Naive B cell (primary cell): ENCODE data around the gene CLIC5. TPM values are rescaled to one million over a fixed set of nuclear protein-coding genes. Genes with fewer than 3 reads are reported as not detected.

ENCODE experiments used
- ATAC-seq, 2 donors: fragments of 150-1000 bp; cut with Tn5 transposase; 2 replicates each; pipeline ENCODE4 v1.10.0; 2021; ENCODE audit warnings: low read depth in 2 of 2, mild to moderate bottlenecking in 2 of 2, moderate library complexity in 2 of 2
- DNase-seq: peaks from one replicate; pipeline ENCODE4 v3.0.0; 2022
- H3K27ac Mint-ChIP-seq, 6 donors: one replicate each; pipeline ENCODE4 v1.8.0; 2020 to 2022; ENCODE audit warnings: mild to moderate bottlenecking in 6 of 6, mixed read lengths in 6 of 6, moderate library complexity in 5 of 6, inconsistent platforms in 2 of 6
- H3K27me3 Mint-ChIP-seq, 3 donors: one replicate each; pipeline ENCODE4 v1.8.0; 2021 to 2022; ENCODE audit warnings: mixed read lengths in 3 of 3, mild to moderate bottlenecking in 1 of 3
- H3K36me3 Mint-ChIP-seq, 2 donors: one replicate each; pipeline ENCODE4 v1.8.0; 2020 to 2022; ENCODE audit warnings: mixed read lengths in 2 of 2, inconsistent platforms in 1 of 2, mild to moderate bottlenecking in 1 of 2
- H3K4me1 Mint-ChIP-seq, 3 donors: one replicate each; pipeline ENCODE4 v1.8.0; 2020 to 2022; ENCODE audit warnings: mixed read lengths in 3 of 3, inconsistent platforms in 1 of 3, mild to moderate bottlenecking in 1 of 3, moderate library complexity in 1 of 3
- H3K4me3 Mint-ChIP-seq, 8 donors: one replicate each; pipeline ENCODE4 v1.8.0; 2020 to 2022; ENCODE audit warnings: mild to moderate bottlenecking in 8 of 8, mixed read lengths in 8 of 8, moderate library complexity in 8 of 8, inconsistent platforms in 2 of 8
- H3K9me3 Mint-ChIP-seq, 7 donors: one replicate each; pipeline ENCODE4 v1.8.0; 2020 to 2022; ENCODE audit warnings: mixed read lengths in 7 of 7, mild to moderate bottlenecking in 5 of 7, inconsistent platforms in 2 of 7, moderate library complexity in 1 of 7
- polyA plus RNA-seq, 6 donors: library from polyadenylated mRNA; unstranded; fragments of 300-500 nt; fragmentation: Illumina TruSeq; gene quantifications; one replicate each; pipeline ENCODE4 v1.2.3, GENCODE V29; 2021; ENCODE audit warnings: low read depth in 6 of 6

The CLIC5 gene
- polyA plus RNA-seq, 6 donors from 2014 or later: 0.05 to 1.3 (median 0.13) TPM; not detected in 1

- Mint-ChIP-seq H3K9me3 (peaks cover 0 to 1% (median 0%) of the 10 kb centered on the region in 7 donors), H3K4me1 (no peaks in the 10 kb centered on the region), H3K4me3 (no peak overlapping the region), H3K36me3 (no peaks in the 10 kb centered on the region), H3K27ac (no peak overlapping the region), H3K27me3 (peaks cover 0 to 5% (median 0%) of the 10 kb centered on the region in 3 donors)
- ATAC-seq (no peak), DNase-seq (no peak)
These were observed 33.2 kb downstream of the CLIC5 start for GRCh38 chr6:45982280-45983036.

- H3K4me3 Mint-ChIP-seq: no peak overlapping the region
- no peak for ATAC-seq
- peaks cover 0 to 7% (median 0%) of the 10 kb centered on the region in 3 donors for H3K27me3 Mint-ChIP-seq
- H3K9me3 Mint-ChIP-seq: peaks cover 0 to 1% (median 0%) of the 10 kb centered on the region in 7 donors
- H3K36me3 Mint-ChIP-seq: no peaks in the 10 kb centered on the region
- H3K27ac Mint-ChIP-seq: no peak overlapping the region
- H3K4me1 Mint-ChIP-seq: no peaks in the 10 kb centered on the region
- DNase-seq: no peak
These were observed 34.6 kb downstream of the CLIC5 start for GRCh38 chr6:45981046-45981445.

GRCh38 chr6:45979311-45979710 lies 36.3 kb downstream of the CLIC5 start:
- ATAC-seq: no peak
- Mint-ChIP-seq H3K27me3 (peaks cover 0 to 7% (median 0%) of the 10 kb centered on the region in 3 donors), H3K36me3 (no peaks in the 10 kb centered on the region), H3K4me1 (no peaks in the 10 kb centered on the region), H3K9me3 (peaks cover 0 to 4% (median 0%) of the 10 kb centered on the region in 7 donors), H3K27ac (no peak overlapping the region), H3K4me3 (no peak overlapping the region)
- DNase-seq: no peak

GRCh38 chr6:45974596-45974995 lies 41.1 kb downstream of the CLIC5 start:
- H3K27ac Mint-ChIP-seq: no peak overlapping the region

GRCh38 chr6:45972795-45973503 lies 42.7 kb downstream of the CLIC5 start:
- DNase-seq (no peak), ATAC-seq (no peak)
- Mint-ChIP-seq H3K27me3 (peaks cover 0 to 7% (median 0%) of the 10 kb centered on the region in 3 donors), H3K4me3 (no peak overlapping the region), H3K27ac (no peak overlapping the region), H3K36me3 (no peaks in the 10 kb centered on the region), H3K4me1 (peaks cover 4 to 11% (median 11%) of the 10 kb centered on the region in 3 donors), H3K9me3 (peaks cover 0 to 4% (median 0%) of the 10 kb centered on the region in 7 donors)

More at GRCh38 chr6:45974596-45974995, 41.1 kb downstream of the CLIC5 start:
- H3K9me3 Mint-ChIP-seq: peaks cover 0 to 4% (median 0%) of the 10 kb centered on the region in 7 donors
- H3K4me1 Mint-ChIP-seq: peaks cover 4 to 11% (median 11%) of the 10 kb centered on the region in 3 donors
- H3K27me3 Mint-ChIP-seq: peaks cover 0 to 7% (median 0%) of the 10 kb centered on the region in 3 donors
- H3K4me3 Mint-ChIP-seq: no peak overlapping the region
- H3K36me3 Mint-ChIP-seq: no peaks in the 10 kb centered on the region
- ATAC-seq: no peak
- no peak for DNase-seq

- H3K9me3 Mint-ChIP-seq: peaks cover 0 to 4% (median 0%) of the 10 kb centered on the region in 7 donors
- H3K4me3 Mint-ChIP-seq: no peak overlapping the region
- H3K36me3 Mint-ChIP-seq: no peaks in the 10 kb centered on the region
- H3K27ac Mint-ChIP-seq: no peak overlapping the region
- H3K27me3 Mint-ChIP-seq: no peaks in the 10 kb centered on the region
- ATAC-seq (no peak), DNase-seq (no peak)
- H3K4me1 Mint-ChIP-seq: peaks cover 4 to 11% (median 11%) of the 10 kb centered on the region in 3 donors
These were observed 44.4 kb downstream of the CLIC5 start for GRCh38 chr6:45971287-45971686.

GRCh38 chr6:45970326-45970725 lies 45.3 kb downstream of the CLIC5 start:
- DNase-seq (no peak), ATAC-seq (peak in 1 of 2 donors; percentile 18)
- no peak overlapping the region for H3K4me3 Mint-ChIP-seq
- no peaks in the 10 kb centered on the region for H3K36me3 Mint-ChIP-seq
- no peaks in the 10 kb centered on the region for H3K27me3 Mint-ChIP-seq
- H3K27ac Mint-ChIP-seq: peak overlapping the region in 2 of 6 donors; percentile 51 to 83
- peaks cover 4 to 11% (median 11%) of the 10 kb centered on the region in 3 donors for H3K4me1 Mint-ChIP-seq
- H3K9me3 Mint-ChIP-seq: peaks cover 0 to 4% (median 0%) of the 10 kb centered on the region in 7 donors

- peaks cover 0 to 2% (median 0%) of the 10 kb centered on the region in 7 donors for H3K9me3 Mint-ChIP-seq
- ATAC-seq (no peak), DNase-seq (no peak)
- H3K4me3 Mint-ChIP-seq: peak overlapping the region in 1 of 8 donors; percentile 56
- no peaks in the 10 kb centered on the region for H3K36me3 Mint-ChIP-seq
- peaks cover 4 to 11% (median 11%) of the 10 kb centered on the region in 3 donors for H3K4me1 Mint-ChIP-seq
- H3K27ac Mint-ChIP-seq: no peak overlapping the region
- H3K27me3 Mint-ChIP-seq: no peaks in the 10 kb centered on the region
These were observed 45.8 kb downstream of the CLIC5 start for GRCh38 chr6:45969883-45970282.

GRCh38 chr6:45969026-45969425 lies 46.6 kb downstream of the CLIC5 start:
- Mint-ChIP-seq H3K27me3 (no peaks in the 10 kb centered on the region), H3K9me3 (peaks cover 0 to 4% (median 0%) of the 10 kb centered on the region in 7 donors), H3K27ac (no peak overlapping the region), H3K4me3 (no peak overlapping the region), H3K36me3 (peaks cover 0 to 5% of the 10 kb centered on the region in 2 donors), H3K4me1 (peaks cover 4 to 11% (median 11%) of the 10 kb centered on the region in 3 donors)
- no peak for DNase-seq
- no peak for ATAC-seq

GRCh38 chr6:45967363-45967762 lies 48.3 kb downstream of the CLIC5 start:
- H3K9me3 Mint-ChIP-seq: peaks cover 0 to 4% (median 0%) of the 10 kb centered on the region in 7 donors
- DNase-seq: no peak
- H3K36me3 Mint-ChIP-seq: peaks cover 0 to 5% of the 10 kb centered on the region in 2 donors
- H3K4me1 Mint-ChIP-seq: peaks cover 4 to 11% (median 11%) of the 10 kb centered on the region in 3 donors
- no peak overlapping the region for H3K27ac Mint-ChIP-seq
- no peak for ATAC-seq
- H3K27me3 Mint-ChIP-seq: no peaks in the 10 kb centered on the region
- H3K4me3 Mint-ChIP-seq: no peak overlapping the region

GRCh38 chr6:45966797-45967196 lies 48.9 kb downstream of the CLIC5 start:
- no peak for DNase-seq
- no peak for ATAC-seq
- H3K36me3 Mint-ChIP-seq: peaks cover 0 to 5% of the 10 kb centered on the region in 2 donors
- H3K4me1 Mint-ChIP-seq: peaks cover 4 to 11% (median 11%) of the 10 kb centered on the region in 3 donors
- no peak overlapping the region for H3K27ac Mint-ChIP-seq
- H3K9me3 Mint-ChIP-seq: peaks cover 0 to 4% (median 0%) of the 10 kb centered on the region in 7 donors
- no peaks in the 10 kb centered on the region for H3K27me3 Mint-ChIP-seq
- H3K4me3 Mint-ChIP-seq: peak overlapping the region in 1 of 8 donors; percentile 18

GRCh38 chr6:45966340-45966739 lies 49.3 kb downstream of the CLIC5 start:
- peaks cover 0 to 4% (median 0%) of the 10 kb centered on the region in 7 donors for H3K9me3 Mint-ChIP-seq
- no peak for DNase-seq
- no peak overlapping the region for H3K27ac Mint-ChIP-seq
- peaks cover 4 to 11% (median 11%) of the 10 kb centered on the region in 3 donors for H3K4me1 Mint-ChIP-seq
- no peaks in the 10 kb centered on the region for H3K27me3 Mint-ChIP-seq
- peaks cover 0 to 5% of the 10 kb centered on the region in 2 donors for H3K36me3 Mint-ChIP-seq
- no peak for ATAC-seq
- H3K4me3 Mint-ChIP-seq: peak overlapping the region in 1 of 8 donors; percentile 18

GRCh38 chr6:45965792-45966191 lies 49.9 kb downstream of the CLIC5 start:
- DNase-seq (no peak), ATAC-seq (no peak)
- Mint-ChIP-seq H3K27me3 (no peaks in the 10 kb centered on the region), H3K9me3 (peaks cover 0 to 4% (median 0%) of the 10 kb centered on the region in 7 donors), H3K27ac (no peak overlapping the region), H3K4me3 (no peak overlapping the region), H3K36me3 (peaks cover 0 to 5% of the 10 kb centered on the region in 2 donors), H3K4me1 (peaks cover 4 to 11% (median 11%) of the 10 kb centered on the region in 3 donors)
